ENCODE results near the gene TMEM145. TPM values are rescaled to one million over a fixed set of nuclear protein-coding genes. Genes with fewer than 3 reads are reported as not detected.

The TMEM145 gene
- total RNA-seq, 1 donor from 2014 or later: not detected

DNA sequence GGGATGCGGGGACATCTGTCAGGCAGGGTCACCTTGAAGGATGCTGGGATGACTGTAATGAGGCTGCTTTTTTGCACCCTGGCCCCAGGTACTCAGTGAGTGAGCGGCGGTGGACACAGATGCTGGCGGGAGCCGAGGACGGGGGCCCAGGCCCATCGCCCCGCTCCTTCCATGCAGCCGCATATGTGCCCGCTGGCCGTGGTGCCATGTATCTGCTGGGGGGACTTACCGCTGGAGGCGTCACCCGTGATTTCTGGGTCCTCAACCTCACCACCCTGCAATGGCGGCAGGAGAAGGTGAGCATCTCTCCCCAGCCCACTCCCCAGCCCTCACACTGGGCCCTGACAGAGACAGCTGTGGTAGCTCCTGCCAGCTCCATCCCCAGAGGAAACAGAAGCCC, 43.6 kb downstream of the TMEM145 start:
- H3K27ac ChIP-seq: no peak overlapping the region
- peaks cover 67% of the 10 kb centered on the region for H3K36me3 ChIP-seq
- H3K27me3 ChIP-seq (ENCODE audit: low read depth): no peaks in the 10 kb centered on the region
- TF ChIP-seq, protein P1, sequence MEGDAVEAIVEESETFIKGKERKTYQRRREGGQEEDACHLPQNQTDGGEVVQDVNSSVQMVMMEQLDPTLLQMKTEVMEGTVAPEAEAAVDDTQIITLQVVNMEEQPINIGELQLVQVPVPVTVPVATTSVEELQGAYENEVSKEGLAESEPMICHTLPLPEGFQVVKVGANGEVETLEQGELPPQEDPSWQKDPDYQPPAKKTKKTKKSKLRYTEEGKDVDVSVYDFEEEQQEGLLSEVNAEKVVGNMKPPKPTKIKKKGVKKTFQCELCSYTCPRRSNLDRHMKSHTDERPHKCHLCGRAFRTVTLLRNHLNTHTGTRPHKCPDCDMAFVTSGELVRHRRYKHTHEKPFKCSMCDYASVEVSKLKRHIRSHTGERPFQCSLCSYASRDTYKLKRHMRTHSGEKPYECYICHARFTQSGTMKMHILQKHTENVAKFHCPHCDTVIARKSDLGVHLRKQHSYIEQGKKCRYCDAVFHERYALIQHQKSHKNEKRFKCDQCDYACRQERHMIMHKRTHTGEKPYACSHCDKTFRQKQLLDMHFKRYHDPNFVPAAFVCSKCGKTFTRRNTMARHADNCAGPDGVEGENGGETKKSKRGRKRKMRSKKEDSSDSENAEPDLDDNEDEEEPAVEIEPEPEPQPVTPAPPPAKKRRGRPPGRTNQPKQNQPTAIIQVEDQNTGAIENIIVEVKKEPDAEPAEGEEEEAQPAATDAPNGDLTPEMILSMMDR (IDR thresholded peaks at IDR 0.05): no peak
- H3K9me3 ChIP-seq: no peaks in the 10 kb centered on the region
- intact Hi-C loops (cut with DNase I): no loop called here
- DNase-seq (no peak), ATAC-seq (no peak)
- H3K4me1 ChIP-seq: no peaks in the 10 kb centered on the region
- no peak overlapping the region for H3K4me3 ChIP-seq

- intact Hi-C loops (cut with DNase I): no loop called here
Measured at GRCh38 chr19:42357290-42357689, 44.2 kb downstream of the TMEM145 start.

DNA sequence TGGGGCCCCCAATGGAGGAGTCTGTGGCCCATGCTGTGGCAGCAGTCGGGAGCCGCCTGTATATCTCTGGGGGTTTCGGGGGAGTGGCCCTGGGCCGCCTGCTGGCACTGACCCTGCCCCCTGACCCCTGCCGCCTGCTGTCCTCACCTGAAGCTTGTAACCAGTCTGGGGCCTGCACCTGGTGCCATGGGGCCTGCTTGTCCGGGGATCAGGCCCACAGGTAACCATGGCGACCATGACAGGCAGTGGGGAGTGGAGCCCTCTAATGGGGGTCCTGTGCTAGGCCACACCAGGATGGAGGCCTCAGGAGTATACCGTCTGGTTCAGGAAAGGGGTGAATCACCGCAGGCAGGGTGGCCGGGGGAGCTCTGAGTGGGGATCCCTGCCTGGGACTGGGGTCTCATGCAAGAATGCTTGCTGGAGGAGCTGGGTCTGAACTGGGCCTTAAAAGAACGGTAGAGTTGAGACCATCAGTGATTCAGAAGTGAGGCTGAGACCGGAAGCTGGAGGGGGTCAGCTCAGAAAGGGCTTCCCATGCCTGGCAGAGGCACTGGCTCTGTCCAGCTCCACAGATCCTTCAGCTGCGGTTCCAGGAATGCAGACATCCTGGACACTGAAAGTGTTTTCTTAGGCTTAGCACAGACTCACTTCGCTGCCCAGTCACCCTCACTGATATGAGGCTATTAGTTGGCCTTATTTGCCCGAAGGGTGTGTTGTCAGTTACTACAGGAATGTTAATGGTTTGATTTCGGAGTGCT, 47.9 kb downstream of the TMEM145 start:
- ATAC-seq (no peak), DNase-seq (no peak)
- Histone ChIP-seq H3K4me1 (no peaks in the 10 kb centered on the region), H3K36me3 (peaks cover 42% of the 10 kb centered on the region), H3K9me3 (no peaks in the 10 kb centered on the region), H3K27ac (no peak overlapping the region), H3K4me3 (no peak overlapping the region), H3K27me3 (ENCODE audit: low read depth) (no peaks in the 10 kb centered on the region)
- TF ChIP-seq, protein P1 (IDR thresholded peaks at IDR 0.05): no peak
- intact Hi-C loops (cut with DNase I): no loop called here

More at GRCh38 chr19:42357290-42357689, 44.2 kb downstream of the TMEM145 start:
- H3K36me3 ChIP-seq: peaks cover 65% of the 10 kb centered on the region
- DNase-seq (no peak), ATAC-seq (no peak)
- no peak overlapping the region for H3K27ac ChIP-seq
- no peaks in the 10 kb centered on the region for H3K9me3 ChIP-seq
- H3K4me1 ChIP-seq: no peaks in the 10 kb centered on the region
- no peaks in the 10 kb centered on the region for H3K27me3 ChIP-seq (ENCODE audit: low read depth)
- TF ChIP-seq, protein P1 (IDR thresholded peaks at IDR 0.05): no peak
- no peak overlapping the region for H3K4me3 ChIP-seq

DNA sequence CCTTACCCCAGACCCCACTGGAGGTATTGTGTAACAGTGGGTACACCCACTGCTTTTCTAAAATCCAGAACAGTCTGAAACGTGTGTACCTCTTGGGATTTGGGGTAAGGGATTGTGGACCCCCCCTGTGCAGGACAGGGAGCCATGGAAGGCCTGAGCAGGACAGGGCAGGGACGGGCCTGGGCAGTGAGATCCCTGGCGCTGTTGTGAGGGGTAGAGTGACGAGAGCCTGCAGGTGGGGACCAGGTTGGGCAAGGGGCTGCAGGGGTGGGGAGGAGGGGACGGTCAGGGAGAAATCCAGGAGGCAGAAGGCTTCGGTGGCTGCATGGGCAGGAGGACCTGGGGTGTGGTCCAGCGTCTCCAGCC, 48.4 kb downstream of the TMEM145 start:
- TF ChIP-seq, protein P1 (IDR thresholded peaks at IDR 0.05): no peak
- H3K27me3 ChIP-seq (ENCODE audit: low read depth): no peaks in the 10 kb centered on the region
- DNase-seq (no peak), ATAC-seq (no peak)
- intact Hi-C loops (cut with DNase I): no loop called here
- no peak overlapping the region for H3K4me3 ChIP-seq
- peaks cover 37% of the 10 kb centered on the region for H3K36me3 ChIP-seq
- H3K9me3 ChIP-seq: no peaks in the 10 kb centered on the region
- H3K27ac ChIP-seq: no peak overlapping the region
- no peaks in the 10 kb centered on the region for H3K4me1 ChIP-seq

- peaks cover 28% of the 10 kb centered on the region for H3K36me3 ChIP-seq
Measured at GRCh38 chr19:42362342-42362741, 49.2 kb downstream of the TMEM145 start.

More at GRCh38 chr19:42362342-42362741, 49.2 kb downstream of the TMEM145 start:
- Histone ChIP-seq H3K27ac (no peak overlapping the region), H3K27me3 (ENCODE audit: low read depth) (no peaks in the 10 kb centered on the region), H3K4me3 (no peak overlapping the region), H3K4me1 (no peaks in the 10 kb centered on the region), H3K9me3 (no peaks in the 10 kb centered on the region)
- DNase-seq (no peak), ATAC-seq (no peak)
- TF ChIP-seq, protein P1 (IDR thresholded peaks at IDR 0.05): no peak
- intact Hi-C loops (cut with DNase I): no loop called here
